ENCODE results near the gene CEACAM19.
"Not testable (repeated sequence)": the region's sequence is repeated elsewhere in the genome, so short reads cannot be mapped to it uniquely, and the experiment has no call there.

The CEACAM19 gene, protein sequence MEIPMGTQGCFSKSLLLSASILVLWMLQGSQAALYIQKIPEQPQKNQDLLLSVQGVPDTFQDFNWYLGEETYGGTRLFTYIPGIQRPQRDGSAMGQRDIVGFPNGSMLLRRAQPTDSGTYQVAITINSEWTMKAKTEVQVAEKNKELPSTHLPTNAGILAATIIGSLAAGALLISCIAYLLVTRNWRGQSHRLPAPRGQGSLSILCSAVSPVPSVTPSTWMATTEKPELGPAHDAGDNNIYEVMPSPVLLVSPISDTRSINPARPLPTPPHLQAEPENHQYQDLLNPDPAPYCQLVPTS

DNA sequence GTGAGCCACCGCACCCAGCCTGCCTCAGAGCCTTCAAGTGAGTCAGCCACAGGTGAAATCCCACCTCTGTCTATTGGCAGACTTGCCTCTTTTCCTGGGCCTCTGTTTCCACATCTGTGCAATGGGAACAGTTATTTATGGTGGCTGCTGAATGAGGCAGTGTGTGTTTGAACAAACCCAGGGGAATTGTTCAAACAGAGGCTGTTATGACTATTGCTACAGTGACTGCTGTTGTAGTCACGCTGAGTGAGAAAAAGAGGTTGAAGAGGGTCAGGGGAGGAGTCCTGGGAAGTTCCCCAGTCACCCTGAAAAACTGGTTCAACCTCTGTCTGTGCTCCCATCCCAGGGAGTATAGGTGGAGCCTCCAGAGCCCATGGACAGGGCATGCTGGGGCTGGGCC lies at the start of gene CEACAM19:
Gene CEACAM19 (plus strand): TSS at position 83 of the 400 bp plus-strand sequence. CDS start 450 bp downstream, outside the sequence.
- no peak for DNase-seq (ENCODE audit: low read depth in 2 of 2, low spot score in 1 of 2)

DNA sequence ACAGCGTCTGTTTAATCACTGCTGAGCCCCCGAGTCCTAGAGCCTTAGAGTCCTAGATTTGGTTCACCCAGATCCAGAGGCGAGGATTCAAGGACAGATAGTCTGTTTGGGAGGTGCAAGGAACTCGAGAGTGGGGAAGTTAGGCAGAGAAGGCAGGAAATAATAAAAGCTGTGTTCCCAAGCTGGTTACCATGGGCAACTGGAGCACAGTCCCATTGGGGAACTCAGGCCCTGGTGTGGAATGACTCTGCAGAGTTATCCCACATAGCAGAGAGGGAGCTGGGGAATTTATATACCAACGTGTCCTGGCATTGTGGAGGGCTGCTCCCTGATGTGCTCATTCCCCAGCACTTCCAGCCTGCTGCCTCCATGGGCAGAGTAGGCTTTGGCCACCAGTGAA lies 48.2 kb upstream of the CEACAM19 start:
- no peak for DNase-seq (ENCODE audit: low read depth in 2 of 2, low spot score in 1 of 2)

DNA sequence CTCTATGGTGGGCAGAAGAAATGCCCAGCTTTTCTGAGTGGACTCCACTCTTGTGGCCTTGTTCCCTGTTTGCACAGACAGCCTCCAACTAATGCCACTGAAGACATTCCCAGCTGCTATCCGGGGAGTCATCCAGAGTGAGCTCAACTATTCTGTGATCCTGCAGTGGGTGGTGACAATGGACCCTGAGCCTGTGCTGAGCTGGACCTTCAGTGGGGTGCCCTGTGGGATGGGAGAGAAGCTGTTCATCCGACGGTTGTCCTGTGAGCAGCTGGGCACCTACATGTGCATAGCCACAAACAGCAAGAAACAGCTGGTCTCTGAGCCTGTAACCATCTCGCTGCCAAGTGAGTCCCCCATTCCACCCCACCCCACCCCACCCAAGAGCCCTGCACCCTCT lies 47.7 kb upstream of the CEACAM19 start:
- no peak for DNase-seq (ENCODE audit: low read depth in 2 of 2, low spot score in 1 of 2)

DNA sequence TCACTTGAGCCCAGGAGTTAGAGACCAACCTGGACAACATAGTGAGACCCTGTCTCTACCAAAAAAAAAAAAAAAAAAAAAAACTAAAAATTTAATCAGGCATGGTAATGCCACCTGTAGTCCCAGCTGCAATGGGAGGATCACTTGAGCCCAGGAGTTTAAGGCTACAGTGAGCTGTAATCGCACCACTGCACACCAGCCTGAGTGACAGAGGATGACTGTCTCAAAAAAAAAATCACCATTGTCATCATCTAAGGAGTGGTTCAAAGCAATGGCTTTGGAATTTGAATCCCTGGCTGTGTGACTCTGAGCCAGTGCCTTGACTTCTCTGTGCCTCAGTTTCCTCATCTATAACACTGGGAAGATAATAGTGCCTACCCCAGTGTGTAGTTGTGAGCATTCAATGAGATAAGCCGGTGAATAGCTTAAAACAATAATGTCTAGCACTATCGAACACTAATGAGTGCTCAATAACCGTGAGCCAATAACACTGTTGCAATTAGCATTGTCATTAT lies 46.4 kb upstream of the CEACAM19 start:
- no peak for DNase-seq (ENCODE audit: low read depth in 2 of 2, low spot score in 1 of 2)

DNA sequence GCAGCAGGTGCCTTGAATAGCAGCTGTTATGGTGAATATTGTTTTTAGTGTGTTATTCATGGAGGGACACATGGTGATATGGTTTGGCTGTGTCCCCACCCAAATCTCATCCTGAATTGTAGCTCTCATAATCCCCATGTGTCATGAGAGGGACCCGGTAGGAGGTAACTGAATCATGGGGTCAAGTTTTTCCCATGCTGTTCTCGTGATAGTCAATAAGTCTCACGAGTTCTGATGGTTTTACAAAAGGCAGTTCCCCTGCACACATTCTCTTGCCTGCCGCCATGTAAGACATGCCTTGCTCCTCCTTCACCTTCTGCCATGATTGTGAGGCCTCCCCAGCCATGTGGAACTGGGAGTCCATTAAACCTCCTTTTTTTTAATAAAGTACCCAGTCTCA lies 45.6 kb upstream of the CEACAM19 start:
- DNase-seq (ENCODE audit: low read depth in 2 of 2, low spot score in 1 of 2) = not testable (repeated sequence)

DNA sequence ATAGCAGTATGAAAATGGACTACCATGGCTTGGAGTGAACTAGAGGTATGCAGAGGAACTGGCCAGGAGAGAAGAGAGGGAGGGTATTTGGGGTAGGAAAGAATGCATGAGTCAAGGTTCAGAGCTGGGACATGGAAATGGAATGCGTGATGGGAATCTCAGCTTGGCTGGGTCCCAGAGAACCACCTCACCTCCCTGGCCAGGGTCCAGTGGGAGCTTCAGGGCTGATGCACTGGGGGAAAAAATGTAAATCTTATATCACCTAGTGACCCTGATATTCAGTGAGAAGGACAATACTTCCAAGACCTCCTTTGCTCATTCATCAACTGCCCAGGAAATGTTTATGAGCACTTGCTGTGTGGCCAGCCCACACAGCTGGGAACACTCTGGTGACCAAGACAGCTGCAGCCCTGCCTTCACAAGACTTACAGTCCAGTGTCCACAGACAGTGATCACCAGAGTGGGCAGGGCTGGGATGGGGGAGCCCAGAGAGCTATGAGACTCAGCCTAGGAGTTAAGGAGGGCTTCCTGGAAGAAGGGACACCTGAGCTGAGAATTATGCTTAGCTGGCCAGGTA lies 45.1 kb upstream of the CEACAM19 start:
- DNase-seq (ENCODE audit: low read depth in 2 of 2, low spot score in 1 of 2) = no peak

DNA sequence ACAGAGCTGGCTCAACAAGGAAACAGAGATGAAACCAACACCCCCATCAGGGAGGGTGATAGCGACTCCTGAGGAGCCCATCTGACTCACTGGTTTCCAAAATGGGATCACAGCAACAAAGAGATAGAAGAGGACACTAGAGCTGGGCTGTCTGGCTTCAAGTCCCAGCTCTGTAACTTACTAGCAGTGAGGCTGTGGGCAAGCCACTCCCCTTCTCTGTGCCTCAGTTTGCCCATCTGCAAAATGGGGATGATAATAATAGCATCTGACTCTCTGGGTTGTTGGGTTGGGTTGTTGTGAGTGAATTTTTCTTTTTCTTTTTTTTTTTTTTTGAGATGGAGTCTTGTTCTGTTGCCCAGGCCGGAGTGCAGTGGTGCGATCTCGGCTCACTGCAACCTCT lies 43.7 kb upstream of the CEACAM19 start:
- no peak for DNase-seq (ENCODE audit: low read depth in 2 of 2, low spot score in 1 of 2)

DNA sequence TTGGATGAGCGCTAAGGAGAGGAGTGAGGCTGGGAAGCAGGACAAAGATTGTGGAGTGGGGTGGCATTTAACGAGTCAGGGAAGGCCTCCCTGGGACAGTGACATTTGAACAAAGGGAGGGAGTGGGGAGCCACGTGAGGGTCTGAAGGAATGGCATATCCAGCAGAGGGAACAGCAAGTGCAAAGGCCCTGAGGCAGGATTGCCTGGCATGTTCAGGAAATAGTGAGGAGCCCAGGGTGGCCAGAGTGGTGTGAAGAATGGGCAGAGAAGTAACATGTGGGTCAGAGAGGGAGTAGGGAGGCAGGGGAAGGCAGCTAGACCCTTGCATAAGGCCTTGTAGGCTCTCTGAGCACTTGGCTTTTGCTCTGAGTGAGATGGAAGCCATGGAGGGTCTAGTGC lies 42.5 kb upstream of the CEACAM19 start:
- DNase-seq (ENCODE audit: low read depth in 2 of 2, low spot score in 1 of 2) = no peak

DNA sequence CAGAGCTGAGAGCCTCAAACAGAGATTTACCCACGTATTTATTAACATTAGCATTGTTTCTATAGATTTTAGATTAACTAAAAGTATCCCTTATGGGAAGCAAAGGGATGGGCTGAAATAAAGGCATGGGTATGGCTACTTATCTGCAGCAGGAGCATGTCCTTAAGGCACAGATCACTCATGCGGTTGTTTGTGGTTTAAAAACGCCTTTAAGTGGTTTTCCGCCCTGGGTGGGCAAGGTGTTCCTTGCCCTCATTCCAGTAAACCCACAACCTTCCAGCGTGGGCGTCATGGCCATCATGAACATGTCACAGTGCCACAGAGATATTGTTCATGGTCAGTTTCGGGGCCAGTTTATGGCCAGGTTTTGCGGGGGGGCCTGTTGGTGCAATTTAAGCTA lies 39.7 kb upstream of the CEACAM19 start:
- not testable (repeated sequence) for DNase-seq (ENCODE audit: low read depth in 2 of 2, low spot score in 1 of 2)

DNA sequence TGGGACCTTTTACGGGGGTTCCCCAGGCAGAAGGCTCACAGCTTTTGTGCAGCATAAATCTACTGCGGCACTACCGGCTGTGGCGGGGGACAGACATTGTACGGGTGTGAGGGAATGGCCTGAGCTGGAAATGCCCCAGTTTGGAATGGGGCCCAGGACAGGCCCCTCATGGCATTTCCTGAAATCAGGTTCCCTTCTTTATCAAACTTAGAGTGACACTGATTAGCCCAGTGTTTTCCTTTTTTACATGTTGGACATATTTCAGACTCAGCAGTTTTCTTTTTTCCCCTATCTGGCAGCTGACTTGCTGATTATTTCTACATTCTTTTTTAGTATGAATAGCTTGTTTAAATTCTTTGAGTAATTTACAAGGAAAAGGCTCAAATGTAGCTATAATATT lies 37.2 kb upstream of the CEACAM19 start:
- DNase-seq (ENCODE audit: low read depth in 2 of 2, low spot score in 1 of 2) = not testable (repeated sequence)

DNA sequence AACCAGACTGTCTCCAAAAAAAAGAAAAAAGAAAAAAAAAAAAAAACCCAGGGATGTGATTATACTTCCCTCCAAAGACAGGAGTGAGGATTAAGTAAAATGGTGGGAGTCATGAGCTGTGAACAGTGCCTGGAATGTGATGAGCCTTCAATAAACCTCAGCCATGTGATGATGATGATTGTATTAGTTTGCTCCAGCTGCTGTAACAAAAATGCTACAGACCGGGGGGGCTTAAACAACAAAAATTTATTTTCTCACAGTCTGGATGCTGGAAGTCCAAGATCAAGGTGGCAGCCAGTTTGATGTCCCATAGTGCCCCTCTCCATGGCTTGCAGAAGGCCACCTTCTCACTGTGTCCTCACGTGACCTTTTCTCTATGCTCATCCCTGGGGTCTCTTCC lies 36.5 kb upstream of the CEACAM19 start:
- no peak for DNase-seq (ENCODE audit: low read depth in 2 of 2, low spot score in 1 of 2)

DNA sequence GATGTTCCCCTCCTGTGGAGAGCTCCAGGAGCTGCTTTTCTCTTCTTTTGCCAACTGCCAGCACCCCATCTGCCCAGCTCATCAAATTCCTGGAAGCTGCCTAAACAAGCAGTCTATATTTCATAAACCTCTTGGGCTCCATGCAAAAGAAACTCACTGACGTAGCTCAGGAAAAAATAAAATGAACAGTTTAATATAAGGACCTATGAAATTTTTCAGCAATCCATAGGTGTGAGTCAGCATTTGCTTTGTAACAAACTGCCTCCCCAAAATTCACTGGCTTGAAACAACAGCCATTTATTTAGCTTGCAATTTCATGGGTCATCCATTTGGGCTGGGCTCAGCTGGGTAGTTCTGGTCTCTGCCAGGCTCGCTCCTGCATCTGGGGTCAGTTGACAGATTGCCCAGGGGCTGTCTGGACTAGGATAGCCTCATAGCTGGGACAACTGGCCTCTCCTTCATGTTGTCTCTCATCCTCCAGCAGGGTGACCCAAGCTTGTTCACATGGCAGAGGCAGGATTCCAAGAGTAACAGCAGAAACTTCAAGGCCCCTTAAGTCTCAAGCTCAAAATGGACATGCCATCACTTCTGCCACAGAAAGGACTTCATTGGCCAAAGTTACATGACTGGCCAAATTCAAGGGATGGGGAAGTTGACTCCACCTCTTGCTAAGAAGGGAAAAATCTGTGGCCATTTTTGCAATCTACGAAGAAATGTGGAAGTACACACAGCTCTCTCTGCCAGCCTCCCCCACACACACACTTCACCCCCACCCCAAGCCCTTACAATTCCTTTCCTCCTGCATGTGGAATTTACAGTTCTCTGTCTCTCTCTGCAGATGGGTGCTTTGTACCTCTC lies 35.5 kb upstream of the CEACAM19 start:
- DNase-seq (ENCODE audit: low read depth in 2 of 2, low spot score in 1 of 2) = no peak

DNA sequence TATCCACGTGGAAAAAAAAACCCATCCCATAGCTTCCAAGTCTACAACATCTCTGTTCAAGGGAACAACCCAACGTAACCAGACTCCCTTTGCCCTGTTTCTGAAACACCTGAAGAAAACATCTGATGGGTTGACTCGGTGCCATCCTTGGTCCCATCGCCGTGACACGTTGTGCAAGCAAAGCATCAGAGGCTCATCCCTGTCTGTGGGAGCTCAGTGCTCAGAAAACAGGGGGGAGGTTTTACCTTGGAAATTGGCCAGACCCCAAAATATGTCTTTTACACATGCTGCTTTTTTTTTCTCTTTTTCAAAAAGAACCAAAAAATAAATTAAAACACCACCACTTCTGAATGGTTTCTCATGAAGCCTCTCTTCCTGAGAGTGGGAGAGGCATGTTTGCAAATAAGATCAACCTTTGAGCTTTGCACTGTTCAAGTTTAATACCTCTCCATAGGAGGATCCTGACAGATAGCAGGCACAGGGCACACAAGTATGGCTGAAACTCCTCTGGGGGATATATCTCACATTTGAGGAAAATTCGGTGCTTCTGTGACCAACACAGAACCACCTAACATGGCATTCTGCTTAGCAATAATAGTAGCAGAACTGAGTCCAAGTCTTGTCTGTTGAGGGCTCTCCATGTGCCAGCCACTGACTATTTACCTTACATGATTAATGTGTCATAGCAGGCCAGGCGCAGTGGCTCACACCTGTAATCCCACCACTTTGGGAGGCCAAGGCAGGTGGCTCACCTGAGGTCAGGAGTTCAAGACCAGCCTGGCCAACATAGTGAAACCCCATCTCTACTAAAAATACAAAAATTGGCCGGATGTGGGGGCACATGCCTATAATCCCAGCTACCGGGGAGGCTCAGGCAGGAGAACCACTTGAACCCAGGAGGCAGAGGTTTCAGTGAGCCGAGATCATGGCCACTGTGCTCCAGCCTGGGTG lies 34.6 kb upstream of the CEACAM19 start:
- DNase-seq (ENCODE audit: low read depth in 2 of 2, low spot score in 1 of 2) = no peak

DNA sequence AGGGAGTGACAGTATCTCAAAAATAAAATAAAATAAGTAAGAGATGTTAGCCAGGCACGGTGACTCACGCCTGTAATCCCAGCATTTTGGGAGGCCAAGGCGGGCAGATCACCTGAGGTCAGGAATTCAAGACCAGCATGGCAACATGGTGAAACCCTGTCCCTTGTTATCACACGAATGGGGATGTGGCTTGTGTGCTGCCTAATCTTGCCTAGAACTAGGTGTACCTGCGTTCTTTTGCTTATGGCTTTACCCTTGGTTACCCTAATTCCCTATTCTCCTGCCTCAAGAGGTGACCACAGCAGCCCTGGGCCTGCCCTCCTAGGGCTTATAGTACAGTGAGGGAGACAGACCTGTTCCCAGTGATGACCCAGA lies 33.9 kb upstream of the CEACAM19 start:
- no peak for DNase-seq (ENCODE audit: low read depth in 2 of 2, low spot score in 1 of 2)

DNA sequence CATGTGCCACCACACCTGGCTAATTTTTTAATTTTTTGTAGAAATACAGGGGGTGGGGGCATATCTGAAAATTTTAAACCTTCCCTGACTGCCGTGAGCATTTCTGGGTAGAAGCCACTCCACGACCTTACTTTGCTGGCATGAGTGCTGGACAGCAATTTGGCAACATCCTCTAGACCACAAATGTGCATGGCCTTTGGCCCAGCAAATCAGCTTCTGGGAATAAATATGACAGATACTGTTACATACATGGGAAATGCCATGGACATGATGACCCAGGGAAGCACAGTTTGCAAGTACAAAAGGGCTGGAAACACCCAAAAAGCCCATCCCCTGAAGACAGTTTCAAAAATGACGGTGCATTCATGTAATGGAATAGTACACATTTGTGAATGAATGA lies 30.8 kb upstream of the CEACAM19 start:
- DNase-seq (ENCODE audit: low read depth in 2 of 2, low spot score in 1 of 2) = no peak

DNA sequence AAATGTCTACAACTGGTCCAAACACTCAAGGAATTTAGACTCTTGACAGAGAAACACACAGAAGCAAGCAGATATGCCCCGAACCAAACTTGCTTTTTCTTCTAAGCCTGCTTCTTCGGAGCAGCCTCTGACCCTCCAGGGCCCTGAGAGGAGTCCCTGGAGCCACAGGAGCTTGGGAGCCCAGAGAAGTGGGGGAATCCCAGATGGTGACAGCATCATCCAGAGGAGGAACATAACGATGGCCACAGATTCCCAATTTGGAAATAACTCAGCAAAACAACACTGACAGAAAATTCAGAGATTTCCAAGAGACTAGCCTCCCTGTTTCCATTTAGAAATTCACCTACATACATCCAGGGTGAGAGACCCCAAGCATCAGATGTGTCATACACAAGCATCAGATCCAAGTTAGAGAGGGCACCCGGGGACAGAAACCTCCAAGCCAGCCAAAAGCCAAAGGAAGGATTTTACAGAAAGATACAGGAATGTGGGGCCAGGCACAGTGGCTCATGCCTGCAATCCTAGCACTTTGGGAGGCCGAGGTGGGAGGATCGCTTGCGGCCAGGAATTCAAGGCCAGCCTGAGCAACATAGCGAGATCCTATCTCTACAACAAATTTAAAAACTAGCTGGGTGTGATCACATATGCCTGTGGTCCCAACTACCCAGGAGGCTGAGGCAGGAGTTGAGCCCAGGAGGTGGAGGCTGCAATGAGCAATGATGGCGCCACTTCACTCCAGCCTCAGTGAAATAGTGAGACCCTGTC lies 29.6 kb upstream of the CEACAM19 start:
- no peak for DNase-seq (ENCODE audit: low read depth in 2 of 2, low spot score in 1 of 2)

DNA sequence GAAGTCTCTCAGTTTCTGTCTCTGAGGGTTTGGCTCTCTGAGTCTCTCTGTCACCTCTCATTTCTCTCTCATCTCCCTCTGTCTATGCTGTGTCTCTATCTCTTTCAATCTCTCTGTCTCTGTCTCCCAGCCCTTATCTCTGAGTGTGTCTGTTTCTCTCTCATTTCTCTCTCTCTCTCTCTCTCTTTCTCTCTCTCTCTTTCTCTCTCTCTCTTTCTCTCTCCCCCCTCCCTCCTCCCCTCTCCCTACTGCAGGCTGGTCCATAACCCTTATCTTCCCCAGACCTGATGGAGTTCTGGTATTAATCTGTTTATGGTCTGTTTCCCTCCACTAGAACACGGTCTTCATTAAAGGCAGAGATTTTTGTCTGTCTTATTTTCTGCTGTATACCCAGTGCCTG lies 28.9 kb upstream of the CEACAM19 start:
- DNase-seq (ENCODE audit: low read depth in 2 of 2, low spot score in 1 of 2) = no peak

DNA sequence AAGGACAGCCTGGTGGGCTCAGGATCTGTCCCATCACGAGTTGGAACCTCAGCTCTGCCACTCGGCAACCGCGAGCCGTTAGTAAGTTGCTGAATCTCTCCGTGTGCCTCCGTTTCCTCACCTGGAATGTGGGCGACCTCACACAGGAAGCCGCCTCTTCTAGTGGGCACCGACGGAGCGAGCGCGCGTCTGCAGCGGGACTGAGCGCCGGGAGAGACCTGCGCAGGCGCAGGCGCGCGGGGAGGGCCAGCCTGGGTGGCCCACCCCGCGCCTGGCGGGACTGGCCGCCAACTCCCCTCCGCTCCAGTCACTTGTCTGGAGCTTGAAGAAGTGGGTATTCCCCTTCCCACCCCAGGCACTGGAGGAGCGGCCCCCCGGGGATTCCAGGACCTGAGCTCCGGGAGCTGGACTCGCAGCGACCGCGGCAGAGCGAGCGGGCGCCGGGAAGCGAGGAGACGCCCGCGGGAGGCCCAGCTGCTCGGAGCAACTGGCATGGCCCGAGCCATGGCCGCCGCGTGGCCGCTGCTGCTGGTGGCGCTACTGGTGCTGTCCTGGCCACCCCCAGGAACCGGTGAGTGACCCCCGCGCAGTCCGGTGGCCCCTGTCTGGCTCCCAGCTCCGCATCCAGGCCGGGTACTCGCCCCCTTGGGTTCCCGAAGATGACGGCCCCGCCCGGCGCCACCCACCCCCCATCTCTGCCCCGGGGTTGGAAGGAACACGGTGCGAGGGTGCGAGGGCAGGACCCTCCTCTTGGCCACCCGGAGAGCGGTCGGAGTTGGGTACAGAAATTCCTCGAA lies 27.5 kb upstream of the CEACAM19 start, which contains the start of gene PVR:
Gene PVR (plus strand): TSS at position 306 of the 797 bp plus-strand sequence. CDS start 187 bp downstream, at position 493.
- DNase-seq (ENCODE audit: low read depth in 2 of 2, low spot score in 1 of 2) = no peak

DNA sequence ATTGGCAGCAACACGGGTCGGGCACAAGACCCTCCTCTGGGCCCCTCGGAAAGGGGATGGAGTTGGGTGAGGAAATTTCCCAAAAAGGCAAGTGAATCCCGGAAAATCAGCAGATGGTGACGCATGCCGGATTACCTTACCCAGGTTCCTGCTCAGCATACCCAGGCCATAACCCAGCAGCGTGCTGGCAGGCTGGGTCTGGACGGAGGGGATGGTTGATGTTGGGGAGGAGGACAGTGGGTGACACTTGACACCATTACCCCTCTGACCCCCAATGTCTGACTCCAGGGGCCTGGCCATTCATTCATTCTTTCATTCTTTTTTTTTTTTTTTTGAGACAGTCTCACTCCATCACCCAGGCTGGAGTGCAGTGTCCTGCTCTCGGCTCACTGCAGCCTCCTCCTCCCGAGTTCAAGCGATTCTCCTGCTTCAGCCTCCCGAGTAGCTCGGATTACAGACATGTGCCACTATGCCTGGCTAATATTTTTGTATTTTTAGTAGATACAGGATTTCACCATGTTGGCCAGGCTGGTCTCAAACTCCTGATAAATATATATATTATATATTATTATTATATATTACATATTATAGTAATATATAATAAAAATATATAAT lies 26.8 kb upstream of the CEACAM19 start:
- DNase-seq (ENCODE audit: low read depth in 2 of 2, low spot score in 1 of 2) = no peak

All from stimulated activated CD8-positive, alpha-beta memory T cell treated with anti-CD3 and anti-CD28 coated beads, Interleukin-4, amount 100 ng/mL, for 4 hours (primary cell).